Endothelial cell of hepatic sinusoid (primary cell): ENCODE results near the gene POLR3GL.

Experiments used
- in situ Hi-C: cut with HindIII; loops from 2 replicates; pipeline ENCODE4 v1.10.0; 2017; ENCODE audit warnings: low sequenced_read_pairs

POLR3GL gene

GRCh38 chr1:145967288-145967687 lies 2.8 kb downstream of the POLR3GL start:
- in situ Hi-C loops, result no loop called here

GRCh38 chr1:145972580-145972979 lies 8.1 kb downstream of the POLR3GL start:
- in situ Hi-C loops, result no loop called here

DNA sequence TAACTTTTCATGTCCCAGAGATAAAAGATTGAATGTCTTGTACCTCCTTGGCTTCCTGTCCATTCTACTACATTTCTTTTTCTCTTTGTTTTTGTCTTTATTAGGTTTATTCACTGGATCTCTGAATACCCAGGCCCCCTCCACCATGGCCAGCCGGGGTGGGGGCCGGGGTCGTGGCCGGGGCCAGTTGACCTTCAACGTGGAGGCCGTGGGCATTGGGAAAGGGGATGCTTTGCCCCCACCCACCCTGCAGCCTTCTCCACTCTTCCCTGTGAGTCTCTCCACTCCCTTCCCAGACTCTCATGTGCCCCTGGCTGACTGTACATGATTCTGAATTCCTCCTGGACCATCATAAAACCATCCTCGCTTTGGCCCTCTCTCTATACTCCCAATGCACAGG lies 10.2 kb downstream of the POLR3GL start:
- in situ Hi-C loops, result no loop called here

DNA sequence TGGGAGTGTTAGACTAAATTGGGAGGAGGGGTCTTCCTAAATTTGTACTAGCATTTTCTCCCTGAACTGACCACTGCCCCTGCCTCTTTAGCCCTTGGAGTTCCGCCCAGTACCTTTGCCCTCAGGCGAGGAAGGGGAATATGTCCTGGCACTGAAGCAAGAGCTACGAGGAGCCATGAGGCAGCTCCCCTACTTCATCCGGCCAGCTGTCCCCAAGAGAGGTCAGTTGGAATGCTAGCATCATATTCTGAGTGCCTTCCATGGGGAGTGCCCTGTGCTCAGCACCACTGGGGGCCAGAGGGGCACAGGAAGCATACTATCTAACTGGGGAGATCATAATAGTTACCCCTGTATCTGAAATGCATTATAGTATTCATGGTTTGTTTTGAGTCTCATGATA lies 10.7 kb downstream of the POLR3GL start:
- in situ Hi-C loops, result no loop called here

- in situ Hi-C loops, result no loop called here
Observed at GRCh38 chr1:145977016-145977415, 12.5 kb downstream of the POLR3GL start.

GRCh38 chr1:145977486-145978470 lies 13.3 kb downstream of the POLR3GL start:
- in situ Hi-C loops, result no loop called here

DNA sequence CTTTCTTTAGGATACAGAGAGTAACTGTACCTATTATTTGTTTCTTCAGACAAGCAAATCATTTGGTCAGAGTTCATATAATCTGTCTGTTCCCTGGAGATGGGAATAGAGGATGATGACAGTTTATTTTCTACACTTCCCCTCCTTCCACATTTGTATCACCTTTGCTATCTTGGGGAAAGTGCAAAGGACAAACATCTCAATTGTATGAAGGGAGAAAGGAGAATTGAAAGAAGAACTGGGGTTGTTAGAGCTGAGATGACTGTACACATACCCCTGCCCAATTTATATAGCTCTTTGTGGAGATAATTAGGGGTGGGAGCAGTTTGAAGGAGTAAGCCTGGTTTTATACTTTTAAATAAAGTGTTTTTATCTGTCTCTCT lies 14.0 kb downstream of the POLR3GL start:
- in situ Hi-C loops, result no loop called here

DNA sequence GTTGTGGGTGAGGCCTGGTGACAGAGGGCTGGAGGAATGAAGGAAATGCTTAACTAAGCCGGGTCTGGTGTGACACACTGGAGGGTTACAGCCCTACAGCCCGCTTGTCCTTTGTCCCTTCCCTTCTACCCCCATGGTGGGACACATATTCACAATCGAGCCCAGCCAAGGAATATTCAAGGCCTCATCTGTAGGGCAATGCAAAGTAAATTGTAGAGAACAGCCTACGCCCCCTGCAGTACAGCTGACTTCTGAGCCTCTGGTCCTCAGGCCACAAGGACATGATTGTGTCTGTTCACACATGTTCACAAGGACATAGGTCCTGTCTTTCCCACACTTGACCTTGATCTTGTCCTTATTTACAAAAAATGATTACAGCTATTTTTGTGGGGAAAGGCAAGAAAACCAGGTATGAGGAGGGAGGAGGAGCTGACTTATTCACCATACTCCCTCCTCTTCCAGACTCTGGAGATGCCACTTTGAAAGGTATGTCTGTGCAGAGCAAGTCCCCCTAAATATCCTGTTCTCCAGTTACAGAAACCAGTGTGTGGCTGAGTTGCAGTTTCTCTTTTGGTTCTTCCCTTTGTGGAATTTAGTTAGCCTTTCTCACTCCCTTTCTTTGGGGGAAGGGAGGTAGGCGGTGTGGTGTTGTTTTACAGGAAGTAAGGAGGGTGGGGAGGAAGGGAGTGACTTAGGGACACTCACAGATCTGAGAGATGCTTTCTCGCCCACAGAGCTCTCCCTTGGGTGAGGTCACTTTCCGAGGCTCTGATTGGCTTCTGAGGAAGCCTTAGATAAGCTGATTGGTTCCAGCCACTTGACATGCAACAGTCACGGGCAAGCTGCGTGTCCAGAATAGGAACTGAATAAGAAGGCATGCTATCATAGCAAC lies 14.6 kb downstream of the POLR3GL start:
- in situ Hi-C loops, result no loop called here

DNA sequence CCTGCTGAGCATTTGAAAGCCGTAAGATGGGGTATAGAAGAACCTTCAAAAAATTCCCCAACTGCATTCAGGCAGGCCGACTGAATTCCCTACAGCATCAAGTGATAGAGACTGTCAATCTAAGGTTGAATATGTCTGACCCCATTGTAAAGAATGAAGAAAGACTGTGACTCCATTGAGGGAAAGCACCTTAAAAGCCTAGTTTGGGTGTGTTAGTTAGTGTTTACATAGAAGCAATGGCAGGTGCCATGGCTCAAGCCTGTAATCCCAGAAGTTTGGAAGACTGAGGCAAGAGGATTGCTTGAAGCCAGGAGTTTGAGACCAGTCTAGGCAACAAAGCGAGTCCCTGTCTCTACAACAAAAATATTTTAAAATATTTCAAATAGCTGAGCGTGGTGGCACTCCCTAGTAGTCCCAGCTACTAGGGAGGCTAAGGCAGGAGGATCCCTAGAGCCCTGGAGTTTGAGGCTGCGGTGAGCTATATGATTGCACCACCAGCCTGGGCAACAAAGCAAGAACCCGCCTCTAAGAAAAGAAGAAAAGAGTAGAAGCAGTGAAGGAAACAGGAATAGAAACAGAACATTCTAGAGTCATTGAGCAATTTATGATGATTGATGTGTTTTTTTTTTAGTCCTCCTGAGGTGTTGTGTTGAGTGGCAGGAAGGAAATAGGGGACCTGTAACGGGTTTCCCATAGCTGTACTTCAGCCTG lies 15.4 kb downstream of the POLR3GL start:
- in situ Hi-C loops, result no loop called here

DNA sequence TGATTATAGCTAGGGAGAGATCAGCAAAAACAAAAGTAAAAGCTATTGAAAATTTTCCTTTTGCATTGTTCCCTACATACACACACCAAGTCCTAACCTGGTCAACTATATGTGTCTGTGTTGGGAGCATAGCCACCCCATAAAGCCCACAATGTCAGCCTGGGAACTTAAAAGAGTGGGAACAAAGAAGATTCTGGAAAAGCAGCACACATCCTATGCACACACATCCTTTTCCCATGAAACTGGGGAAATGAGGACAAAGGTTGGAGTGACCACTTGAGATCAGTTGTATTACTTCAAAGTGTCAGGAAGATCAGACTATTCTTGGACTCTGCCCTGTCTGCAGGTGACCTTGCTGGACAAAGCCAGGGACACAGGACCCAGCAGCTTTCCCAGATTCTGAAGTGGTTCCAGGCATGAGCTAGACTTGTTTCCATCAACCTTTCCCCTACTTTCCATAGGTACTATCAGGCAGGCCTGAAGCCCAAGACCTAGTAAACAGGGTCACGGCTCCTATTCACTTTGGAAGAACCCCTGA lies 16.0 kb downstream of the POLR3GL start:
- in situ Hi-C loops, result no loop called here

DNA sequence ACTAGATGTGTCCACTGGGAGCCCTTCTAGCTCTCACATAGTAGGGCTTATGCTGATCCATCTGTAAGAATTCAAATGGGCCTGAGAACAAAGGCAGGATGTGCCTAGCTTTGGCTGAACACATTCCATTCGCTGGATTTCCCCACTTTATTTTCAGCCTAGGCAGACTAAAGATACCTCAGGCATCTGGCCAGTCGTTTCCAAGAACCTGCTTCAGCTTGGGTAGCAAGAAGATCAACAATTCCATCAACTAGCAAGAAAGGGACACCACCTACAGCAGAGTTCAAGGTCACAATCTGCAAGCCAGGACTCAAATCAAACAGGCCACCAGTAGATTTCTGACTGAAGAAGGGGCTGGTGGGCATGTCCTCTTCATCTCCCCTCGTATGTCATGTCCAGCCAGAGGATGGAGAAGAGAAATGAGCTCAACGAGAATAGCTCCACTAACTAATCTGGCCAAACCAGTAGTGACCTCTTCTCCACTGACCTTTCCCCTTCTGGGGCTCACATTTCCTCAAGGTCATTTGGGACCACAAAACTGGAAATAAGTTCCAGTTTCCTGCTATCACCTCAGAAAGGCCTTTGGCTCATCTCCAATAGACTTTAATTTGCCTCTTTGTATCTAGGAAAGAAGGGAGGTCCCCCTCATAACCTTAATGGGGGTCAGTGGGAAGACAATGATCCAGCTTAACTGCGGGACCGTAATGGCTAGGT lies 17.7 kb downstream of the POLR3GL start:
- in situ Hi-C loops, result no loop called here

GRCh38 chr1:145983206-145983675 lies 18.8 kb downstream of the POLR3GL start:
- in situ Hi-C loops, result no loop called here

GRCh38 chr1:145983960-145984830 lies 19.7 kb downstream of the POLR3GL start:
- in situ Hi-C loops, result no loop called here

DNA sequence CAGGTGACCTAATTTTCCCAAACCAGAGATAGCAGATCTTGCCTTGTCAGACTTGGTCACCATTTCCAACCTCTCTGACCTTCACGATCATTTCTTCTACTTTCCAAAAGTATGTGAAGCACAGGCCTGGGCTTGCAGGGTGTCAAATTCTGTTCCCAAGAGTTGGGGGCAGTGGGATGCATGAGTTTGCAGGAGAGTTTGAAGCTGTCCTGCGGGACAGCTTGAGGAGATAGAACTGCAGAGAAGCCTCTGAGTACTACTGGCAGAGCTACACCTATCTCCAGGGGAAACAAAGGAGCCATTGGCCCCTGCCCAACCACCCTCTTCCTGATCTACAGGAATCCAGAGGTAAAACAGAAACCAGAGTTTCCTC lies 20.6 kb downstream of the POLR3GL start:
- in situ Hi-C loops, result no loop called here

DNA sequence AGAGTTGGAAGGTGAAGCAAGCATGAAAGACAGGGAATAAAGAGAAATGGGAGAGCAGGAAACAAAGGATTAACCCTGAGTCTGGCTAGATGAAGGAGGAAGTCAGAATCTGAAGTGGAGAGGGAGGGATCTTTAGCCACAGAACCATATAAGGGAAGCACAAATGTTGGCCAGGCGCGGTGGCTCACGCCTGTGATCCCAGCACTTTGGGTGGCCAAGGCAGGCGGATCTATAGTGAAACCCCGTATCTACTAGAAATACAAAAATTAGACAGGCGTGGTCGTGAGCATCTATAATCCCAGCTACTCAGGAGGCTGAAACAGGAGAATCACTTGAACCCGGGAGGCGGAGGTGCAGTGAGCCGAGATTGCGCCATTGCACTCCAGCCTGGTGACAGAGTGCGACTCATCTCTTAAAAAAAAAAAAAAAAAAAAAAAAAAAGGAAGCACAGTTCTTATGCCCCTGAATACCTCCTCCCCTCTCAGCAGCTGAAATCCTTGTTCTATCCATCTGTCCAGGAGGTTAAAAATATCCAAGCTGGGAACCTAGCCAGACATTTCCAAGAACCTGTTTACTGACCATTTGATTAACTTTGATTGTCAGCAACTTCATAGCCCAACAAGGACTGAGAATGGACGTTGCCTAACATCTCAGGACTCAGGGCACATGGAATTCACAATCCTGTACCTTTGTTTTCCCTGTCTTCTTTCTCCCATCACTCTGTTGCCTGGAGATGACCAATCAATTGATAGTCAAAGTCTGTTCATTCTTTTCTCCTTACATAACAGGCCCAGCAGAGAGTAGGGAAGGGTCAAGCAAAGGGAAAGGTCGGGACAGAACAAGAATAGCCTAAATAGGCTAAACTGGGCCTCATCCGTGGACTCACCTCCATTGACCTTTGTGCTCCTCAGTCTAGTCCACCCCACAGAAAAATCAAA lies 21.3 kb downstream of the POLR3GL start:
- in situ Hi-C loops, result no loop called here

- in situ Hi-C loops, result no loop called here
Observed at GRCh38 chr1:145986551-145986950, 22.1 kb downstream of the POLR3GL start.

DNA sequence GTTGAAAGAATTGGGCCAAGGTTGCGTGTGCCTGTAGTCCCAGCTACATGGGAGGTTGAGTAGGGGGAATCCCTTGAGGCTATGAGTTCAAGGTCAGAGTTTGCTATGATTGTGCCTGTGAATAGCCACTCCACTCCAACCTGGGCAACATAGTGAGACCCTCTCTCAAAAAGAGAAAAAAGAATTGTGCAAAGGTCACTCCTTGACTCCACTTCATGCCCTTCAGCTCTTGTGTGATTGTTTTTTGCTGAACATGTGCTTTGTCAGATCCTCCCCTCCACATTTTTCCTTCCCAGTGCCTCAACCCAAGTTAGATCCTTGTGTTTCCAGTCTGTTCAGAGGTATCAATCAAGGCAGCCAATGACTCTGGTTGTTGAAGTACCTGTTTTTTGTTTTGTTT lies 23.4 kb downstream of the POLR3GL start:
- in situ Hi-C loops, result no loop called here

DNA sequence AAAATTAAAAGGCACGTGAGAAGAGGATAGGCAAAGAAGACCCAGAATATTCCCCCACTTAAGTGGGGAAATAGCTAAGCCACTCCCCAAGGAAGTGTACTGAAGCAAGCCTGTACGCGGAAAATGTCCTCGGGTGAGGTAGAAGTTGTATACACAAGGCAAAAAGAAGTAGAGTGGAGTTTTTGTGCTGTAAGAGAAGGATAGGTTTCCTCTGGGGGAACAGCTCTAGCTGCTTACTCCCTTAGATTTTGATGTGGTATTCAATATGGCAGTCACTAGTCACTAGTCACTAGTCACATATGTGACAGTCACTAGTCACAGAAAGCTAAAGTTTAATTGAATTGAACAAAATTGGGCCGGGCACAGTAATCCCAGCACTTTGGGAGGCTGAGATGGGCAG lies 24.3 kb downstream of the POLR3GL start:
- in situ Hi-C loops, result no loop called here
